GM06990 (cell line): ENCODE data around the gene TP53RK.

Source experiments
- DNase-seq: peaks from one replicate; pipeline ENCODE4 v3.0.0-alpha.2; 2011; ENCODE audit not compliant: insufficient read length; ENCODE audit errors: extremely low read depth
- H3K27me3 ChIP-seq: replicated peaks from 2 replicates; pipeline ENCODE4 v1.6.0; 2011; ENCODE audit warnings: low read length; ENCODE audit not compliant: control insufficient read depth, insufficient read depth
- H3K36me3 ChIP-seq: 2 replicates; pipeline ENCODE4 v1.5.1; 2011; ENCODE audit warnings: low read length; ENCODE audit not compliant: control insufficient read depth, insufficient read depth
- H3K4me3 ChIP-seq: replicated peaks from 2 replicates; pipeline ENCODE4 v1.5.1; 2011; ENCODE audit warnings: low read depth, mild to moderate bottlenecking, control low read depth, low read length
- CTCF ChIP-seq: IDR thresholded peaks from 2 replicates; pipeline ENCODE4 v1.5.1; 2011; ENCODE audit warnings: low read length, control low read depth, mild to moderate bottlenecking, inconsistent platforms; ENCODE audit not compliant: insufficient read depth, poor library complexity, severe bottlenecking

TP53RK gene

GRCh38 chr20:46689082-46689753, at the start of gene TP53RK:
Gene TP53RK (minus strand): TSS chr20:46689444. CDS start chr20:46689414, 30 bp downstream.
- Histone ChIP-seq H3K4me3 (peak within 1 kb of the TSS; percentile 89), H3K27me3 (no peaks in the 10 kb centered on the region), H3K36me3 (no peaks in the 10 kb centered on the region; the same call in 1 of the 2 replicates)
- no peak for TF ChIP-seq CTCF
- DNase-seq, result peak; percentile 95

GRCh38 chr20:46735436-46735835, 46.2 kb upstream of the TP53RK start:
- no peak for TF ChIP-seq CTCF
- Histone ChIP-seq H3K36me3 (no peaks in the 10 kb centered on the region), H3K4me3 (no peak overlapping the region), H3K27me3 (no peaks in the 10 kb centered on the region; the same call in 1 of the 2 replicates)
- DNase-seq, result no peak

GRCh38 chr20:46731770-46732169, 42.5 kb upstream of the TP53RK start:
- no peak for DNase-seq
- Histone ChIP-seq H3K4me3 (no peak overlapping the region), H3K36me3 (no peaks in the 10 kb centered on the region), H3K27me3 (no peaks in the 10 kb centered on the region; the same call in 1 of the 2 replicates)
- TF ChIP-seq CTCF, result no peak

DNA sequence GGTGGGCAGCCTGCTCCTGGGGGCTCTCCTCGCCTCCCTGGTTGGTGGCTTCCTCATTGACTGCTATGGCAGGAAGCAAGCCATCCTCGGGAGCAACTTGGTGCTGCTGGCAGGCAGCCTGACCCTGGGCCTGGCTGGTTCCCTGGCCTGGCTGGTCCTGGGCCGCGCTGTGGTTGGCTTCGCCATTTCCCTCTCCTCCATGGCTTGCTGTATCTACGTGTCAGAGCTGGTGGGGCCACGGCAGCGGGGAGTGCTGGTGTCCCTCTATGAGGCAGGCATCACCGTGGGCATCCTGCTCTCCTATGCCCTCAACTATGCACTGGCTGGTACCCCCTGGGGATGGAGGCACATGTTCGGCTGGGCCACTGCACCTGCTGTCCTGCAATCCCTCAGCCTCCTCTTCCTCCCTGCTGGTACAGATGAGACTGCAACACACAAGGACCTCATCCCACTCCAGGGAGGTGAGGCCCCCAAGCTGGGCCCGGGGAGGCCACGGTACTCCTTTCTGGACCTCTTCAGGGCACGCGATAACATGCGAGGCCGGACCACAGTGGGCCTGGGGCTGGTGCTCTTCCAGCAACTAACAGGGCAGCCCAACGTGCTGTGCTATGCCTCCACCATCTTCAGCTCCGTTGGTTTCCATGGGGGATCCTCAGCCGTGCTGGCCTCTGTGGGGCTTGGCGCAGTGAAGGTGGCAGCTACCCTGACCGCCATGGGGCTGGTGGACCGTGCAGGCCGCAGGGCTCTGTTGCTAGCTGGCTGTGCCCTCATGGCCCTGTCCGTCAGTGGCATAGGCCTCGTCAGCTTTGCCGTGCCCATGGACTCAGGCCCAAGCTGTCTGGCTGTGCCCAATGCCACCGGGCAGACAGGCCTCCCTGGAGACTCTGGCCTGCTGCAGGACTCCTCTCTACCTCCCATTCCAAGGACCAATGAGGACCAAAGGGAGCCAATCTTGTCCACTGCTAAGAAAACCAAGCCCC, 36.2 kb upstream of the TP53RK start:
- H3K36me3 ChIP-seq, result no peaks in the 10 kb centered on the region
- no peak for TF ChIP-seq CTCF
- no peaks in the 10 kb centered on the region; the same call in 1 of the 2 replicates for H3K27me3 ChIP-seq
- H3K4me3 ChIP-seq, result no peak overlapping the region
- no peak for DNase-seq

DNA sequence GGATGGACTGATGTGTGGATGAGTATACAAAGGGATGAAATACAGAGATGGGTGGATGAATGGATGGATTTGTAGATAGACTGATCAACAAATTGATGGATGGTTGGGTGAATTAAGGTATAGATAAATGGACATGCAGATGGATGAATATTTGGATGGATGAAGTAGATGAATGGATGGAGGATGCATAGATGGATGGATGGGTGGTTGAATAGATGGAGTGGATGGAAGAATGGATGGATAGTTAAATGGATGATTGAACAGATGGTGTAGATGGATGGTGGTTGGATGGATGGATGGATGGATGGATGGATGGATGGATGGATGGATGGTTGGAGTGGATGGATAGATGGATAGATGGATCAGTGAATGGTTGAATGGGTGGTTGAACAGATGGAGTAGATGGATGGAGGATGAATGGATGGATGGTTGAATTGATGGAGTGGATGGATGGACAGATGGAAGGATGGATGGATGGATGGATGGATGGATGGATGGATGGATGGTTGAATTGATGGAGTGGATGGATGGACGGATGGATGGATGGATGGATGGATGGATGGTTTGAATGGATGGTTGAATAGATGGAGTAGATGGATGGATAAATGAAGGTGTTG, 35.2 kb upstream of the TP53RK start:
- DNase-seq, result no peak
- Histone ChIP-seq H3K27me3 (no peaks in the 10 kb centered on the region; the same call in 1 of the 2 replicates), H3K4me3 (no peak overlapping the region), H3K36me3 (no peaks in the 10 kb centered on the region)
- TF ChIP-seq CTCF, result no peak
